GM18517 (cell line): ENCODE measurements around the gene LCNL1.
"Not testable (repeated sequence)": the region's sequence is repeated elsewhere in the genome, so short reads cannot be mapped to it uniquely, and the experiment has no call there.

ENCODE experiments used
- ATAC-seq: cut with Tn5 transposase; IDR thresholded peaks from one replicate; pipeline ENCODE4 v1.9.1; 2021; ENCODE audit warnings: mild to moderate bottlenecking, moderate library complexity; ENCODE audit not compliant: unreplicated experiment

The LCNL1 gene

DNA sequence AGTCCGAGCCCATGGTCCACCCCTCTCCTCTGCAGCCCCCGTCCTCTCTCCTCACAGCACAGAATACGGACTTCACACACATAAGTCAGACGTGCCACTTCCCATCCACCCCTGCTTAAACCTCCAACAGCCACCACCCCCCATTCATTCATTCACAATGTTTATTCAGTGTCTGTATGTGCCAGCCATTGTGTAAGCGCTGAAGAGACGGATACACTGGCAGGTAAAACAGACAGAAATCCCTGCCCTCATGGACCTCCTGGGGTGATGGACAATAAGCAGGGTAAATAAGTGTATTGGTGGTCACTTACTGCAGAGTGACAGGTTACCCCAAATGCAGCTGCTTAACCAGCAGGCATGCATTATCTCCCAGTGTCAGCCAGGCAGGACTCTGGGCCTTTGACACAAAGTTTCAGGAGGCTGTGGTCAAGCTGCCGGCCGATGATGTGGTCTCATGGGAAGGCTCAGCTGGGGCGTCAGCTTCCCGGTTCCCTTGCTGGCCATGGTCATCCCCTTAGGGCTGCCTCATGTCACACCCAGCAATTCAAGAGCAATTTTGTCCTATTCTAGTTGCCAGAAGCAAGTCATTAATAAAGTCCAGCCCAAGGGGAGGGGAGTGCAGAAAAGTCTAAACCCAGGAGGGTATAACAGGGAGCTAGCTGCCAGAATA lies 7.6 kb downstream of the LCNL1 start:
- ATAC-seq: no peak

DNA sequence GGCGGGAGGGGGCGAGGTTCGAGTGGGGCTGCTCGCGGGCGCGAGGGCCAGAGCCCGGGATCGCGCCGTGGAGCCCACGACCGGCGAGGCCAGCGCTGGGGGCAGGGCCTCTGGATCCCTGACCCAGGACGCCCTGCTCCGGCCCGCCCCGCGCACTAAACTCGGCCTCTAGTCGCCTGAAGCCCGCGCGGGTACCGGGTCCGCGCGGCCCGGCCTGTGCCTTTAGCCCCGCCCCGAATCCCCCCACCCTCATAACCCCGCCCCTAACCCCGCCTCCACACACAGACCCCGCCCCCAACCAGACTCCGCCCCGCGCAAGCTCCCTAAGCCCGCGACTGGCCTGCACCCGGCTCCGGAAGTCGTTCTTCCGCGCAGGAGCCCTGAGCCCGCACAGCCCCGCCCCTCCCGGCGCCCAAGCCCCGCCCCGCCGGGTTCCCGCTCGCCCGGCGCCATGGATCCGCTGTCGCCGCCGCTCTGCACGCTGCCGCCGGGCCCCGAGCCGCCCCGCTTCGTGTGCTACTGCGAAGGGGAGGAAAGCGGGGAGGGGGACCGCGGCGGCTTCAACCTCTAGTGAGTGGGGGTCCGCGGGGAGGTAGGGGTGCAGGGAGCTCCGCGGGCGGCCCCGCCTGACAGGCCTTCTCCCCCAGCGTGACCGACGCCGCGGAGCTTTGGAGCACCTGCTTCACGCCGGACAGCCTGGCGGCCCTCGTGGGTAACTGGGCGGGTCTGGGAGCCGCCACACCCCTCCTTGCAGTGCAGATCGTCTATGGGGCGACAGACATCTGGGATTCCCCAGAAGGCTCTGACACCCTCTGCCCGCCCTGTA lies 9.4 kb downstream of the LCNL1 start, which contains the start of gene PAXX:
Gene PAXX (plus strand): TSS at position 430 of the 826 bp plus-strand sequence. CDS start 22 bp downstream, at position 452.
- peak; percentile 71 for ATAC-seq

DNA sequence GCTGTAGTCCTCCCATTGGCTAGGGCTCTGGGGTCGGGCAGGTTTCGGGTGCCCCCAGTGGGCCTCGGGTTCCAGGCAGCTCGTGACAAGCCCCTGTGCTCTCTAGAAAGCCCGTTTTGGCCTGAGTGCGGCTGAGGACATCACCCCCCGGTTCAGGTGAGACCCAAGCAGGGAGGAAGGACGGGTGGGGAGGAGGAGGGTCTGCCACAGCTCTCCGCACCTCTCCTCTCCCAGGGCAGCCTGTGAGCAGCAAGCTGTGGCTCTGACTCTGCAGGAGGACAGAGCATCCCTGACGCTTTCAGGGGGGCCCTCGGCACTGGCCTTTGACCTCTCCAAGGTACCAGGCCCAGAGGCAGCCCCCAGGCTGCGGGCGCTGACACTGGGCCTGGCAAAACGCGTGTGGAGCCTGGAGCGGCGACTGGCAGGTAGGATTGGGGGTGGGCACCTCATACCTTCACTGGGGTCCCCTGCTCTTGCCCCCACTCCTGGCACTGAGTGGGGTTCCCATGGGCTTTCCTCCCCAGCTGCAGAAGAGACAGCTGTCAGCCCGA lies 10.1 kb downstream of the LCNL1 start:
- no peak for ATAC-seq

DNA sequence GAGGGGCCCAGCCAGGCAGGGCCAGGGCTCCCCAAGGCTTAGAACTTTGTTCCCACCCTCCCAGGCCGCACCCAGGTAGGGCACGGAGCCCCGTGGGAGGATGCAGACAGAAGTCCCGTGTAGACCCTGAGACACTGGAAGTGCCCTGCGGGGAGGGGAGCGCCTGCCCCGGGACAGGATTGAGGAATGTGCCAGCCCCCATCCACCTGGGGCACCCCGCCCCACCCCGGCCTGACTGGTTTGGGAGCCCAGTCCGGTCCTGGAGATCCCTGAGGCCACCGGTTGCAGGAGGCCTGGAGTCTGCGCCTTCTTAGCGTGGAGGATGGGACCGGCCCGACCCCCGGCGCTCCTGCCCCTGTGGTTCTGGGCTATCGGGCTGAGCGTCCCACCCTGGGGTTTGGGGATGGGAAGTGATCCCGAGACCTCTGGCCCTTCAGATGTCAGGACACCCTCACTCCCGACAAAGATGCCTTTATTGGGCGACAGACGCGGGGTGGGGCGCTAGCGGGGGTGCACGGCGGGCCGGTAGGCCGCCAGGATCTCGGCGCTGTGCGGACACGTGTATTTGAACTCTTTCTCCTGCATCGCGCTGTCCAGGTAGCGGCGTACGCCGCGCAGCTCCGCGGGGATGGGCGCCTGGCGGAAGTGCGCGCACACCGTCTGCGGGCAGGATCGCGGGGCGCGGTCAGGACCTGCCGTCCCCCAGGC lies 11.5 kb downstream of the LCNL1 start:
- no peak for ATAC-seq

DNA sequence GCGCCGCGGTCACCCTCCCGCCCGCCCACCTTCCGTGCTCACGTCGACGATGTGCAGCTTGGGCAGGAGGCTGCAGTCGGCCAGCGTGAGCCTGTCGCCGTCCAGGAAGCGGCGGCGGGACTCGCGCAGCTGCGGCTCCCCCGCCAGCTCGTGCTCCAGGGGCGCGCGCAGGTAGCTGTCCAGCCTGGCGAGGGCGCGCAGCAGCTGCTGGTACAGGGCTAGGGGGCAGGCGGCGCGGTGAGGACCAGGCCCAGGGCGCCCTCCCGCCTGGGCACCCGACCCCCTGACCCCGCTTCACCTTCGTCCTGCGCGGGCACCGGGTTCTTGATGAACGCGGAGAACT lies 12.1 kb downstream of the LCNL1 start:
- ATAC-seq: no peak

DNA sequence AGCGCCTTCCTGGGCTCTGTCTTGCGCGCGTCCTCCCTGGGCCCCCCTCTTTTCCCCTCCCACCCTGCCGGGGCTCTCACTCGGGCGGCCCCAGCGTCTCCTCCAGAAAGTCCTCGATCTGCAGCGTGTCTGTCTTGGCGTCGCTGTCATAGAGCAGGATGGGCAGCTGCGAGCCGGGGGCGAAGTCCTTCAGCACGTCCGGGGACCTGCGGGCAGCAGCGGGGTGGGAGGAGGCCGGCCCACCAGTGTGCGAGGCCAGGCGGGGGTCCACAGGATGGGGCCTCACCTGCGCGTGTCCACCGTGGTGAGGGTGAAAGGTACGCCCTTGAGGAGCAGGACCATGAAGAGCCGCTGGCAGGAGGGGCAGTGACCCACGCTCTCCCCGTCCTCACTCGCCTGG lies 12.6 kb downstream of the LCNL1 start:
- no peak for ATAC-seq

DNA sequence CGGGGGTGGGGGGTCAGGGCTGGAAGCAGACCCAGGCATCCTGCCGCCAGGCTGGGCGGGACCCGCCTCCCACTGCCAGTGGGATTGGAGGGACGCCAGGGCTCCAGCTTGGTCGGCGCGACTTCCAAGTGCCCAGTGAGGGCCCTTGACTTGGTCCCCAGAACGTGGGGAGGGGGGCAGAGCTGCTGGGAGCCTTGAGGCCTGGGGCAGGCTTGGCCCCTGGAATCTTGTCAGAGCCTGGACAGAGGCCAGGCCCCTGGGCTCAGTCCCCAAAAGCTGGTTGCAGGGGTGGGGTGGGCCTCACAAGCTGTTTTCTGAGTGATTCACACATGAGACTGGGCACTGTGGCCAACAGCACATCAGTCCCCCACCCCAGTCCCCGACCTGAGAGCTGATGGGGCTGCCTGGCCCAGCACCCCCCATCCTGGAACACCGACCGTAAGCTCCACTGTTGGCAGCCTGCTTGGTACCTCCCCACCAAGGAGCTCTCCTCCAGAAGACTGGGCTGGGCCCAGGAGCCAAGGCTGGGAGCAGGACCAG lies 13.0 kb downstream of the LCNL1 start:
- ATAC-seq: no peak

DNA sequence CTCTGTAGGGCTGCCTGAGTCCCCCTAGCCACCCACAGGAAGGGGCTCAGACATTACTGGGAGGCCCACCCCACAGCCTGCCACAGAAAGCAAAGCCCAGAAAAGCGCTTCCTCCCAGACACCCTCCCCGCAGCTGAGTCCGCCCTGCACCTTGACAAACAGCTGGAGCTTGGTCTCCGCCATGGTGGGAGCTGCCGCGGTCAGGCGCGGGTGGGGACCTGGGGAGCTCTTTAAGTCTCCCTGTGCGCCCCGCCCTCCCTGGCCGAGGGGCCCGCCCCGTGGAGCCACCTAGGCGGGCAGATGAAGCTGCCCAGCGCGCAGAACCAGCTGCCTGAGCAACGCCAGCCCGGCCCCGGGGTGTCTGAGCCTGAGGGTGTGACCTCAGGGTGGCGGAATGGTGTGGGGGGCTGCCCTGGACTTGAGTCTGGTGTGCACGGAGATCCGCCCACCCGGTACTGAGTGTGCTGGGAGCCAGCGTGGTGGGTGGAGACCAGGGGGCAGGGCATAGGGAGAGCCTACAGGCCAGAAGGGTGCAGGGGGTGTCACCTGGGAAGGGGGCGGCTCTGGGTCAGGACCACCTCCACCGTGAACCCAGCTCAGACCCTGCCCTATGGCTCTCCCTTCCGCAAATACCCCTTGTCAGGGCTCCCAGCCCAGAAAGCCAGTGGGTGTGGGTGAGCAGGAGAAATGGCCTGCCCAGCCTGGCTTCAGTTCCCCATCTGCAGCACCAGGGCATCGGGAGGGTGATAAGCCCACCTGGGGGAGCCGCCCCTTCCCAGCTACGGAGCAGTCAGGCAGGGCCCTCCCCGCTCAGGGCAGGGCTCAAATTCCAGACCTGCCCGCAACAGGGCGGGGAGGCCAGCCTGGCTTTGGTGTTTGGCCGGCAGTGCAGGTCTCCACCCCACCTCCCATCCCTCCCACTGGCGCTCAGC lies 13.8 kb downstream of the LCNL1 start, which contains the start of gene CLIC3:
Gene CLIC3 (minus strand): TSS at position 208 of the 932 bp plus-strand sequence. CDS start 25 bp downstream, at position 183.
- no peak for ATAC-seq

DNA sequence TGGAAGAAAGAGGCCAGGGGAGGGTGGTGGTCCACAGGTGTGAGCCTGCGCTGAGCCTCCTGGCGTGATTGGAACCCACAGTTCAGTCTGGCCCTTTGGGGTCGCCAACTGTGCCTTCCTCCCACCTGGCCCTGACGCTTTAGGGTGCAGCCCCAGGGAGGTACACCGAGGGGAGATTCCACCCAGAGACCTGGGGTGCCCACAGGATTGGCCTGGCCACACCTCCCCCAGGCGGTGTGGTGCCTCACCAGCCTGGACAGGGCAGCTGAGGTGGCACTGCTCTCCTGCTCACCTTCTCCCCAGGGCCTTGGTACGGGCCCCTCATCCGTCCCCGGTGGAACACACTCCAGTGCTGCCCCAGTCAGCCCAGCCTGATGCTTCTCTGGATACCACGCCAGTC lies 14.6 kb downstream of the LCNL1 start:
- no peak for ATAC-seq

DNA sequence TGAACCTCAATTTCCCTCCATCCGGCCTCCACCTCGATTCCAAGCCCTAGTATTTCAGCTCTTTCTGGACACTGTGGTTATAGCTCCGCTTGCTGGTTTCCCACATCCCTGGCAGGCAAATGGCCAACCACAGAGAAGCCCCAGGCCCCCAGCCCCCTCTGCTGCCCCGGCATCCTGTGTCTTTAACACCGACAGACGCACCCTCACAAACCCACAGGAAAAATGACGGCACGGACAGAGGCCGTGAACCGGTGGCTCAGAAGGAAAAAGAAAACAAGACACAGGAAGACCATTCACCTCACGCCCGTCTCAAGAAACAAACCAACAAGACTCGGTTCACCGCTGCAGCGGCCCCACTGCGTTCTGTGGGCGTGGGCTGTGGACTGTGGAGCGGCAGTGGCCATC lies 15.0 kb downstream of the LCNL1 start:
- ATAC-seq: no peak

DNA sequence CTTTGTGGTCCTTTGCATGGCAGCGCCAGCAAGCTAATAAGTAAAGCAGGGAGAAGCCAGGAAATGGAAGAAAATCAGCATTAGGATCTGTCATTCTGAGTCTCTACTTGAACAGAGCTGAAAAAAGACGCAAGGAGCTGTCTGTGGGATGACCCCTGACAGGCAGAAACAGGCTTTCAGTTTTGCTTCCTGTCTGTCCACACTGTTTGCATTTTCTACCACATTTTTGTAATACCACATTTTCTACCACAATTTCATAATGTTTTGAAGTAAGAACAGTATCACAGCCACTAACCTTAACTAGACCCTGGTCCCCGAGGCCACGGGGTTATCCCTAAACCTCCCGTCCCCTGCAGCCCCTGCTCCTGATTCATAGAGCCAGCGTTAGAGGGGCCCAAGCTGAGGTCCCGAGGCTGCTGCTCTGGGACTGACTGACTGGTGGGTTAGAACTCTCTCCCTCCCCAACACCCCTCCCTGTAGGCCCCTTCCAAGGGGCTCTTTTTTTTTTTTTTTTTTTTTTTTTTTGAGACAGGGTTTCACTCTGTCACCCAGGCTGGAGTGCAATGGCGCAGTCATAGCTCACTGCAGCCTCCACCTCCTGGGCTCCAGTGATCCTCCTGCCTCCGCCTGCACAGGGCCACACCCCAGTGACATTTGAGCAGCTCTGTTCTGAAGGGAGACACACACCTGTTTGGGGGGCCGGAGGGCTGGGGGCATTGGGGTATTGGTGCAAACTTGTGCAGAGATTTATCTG lies 17.6 kb downstream of the LCNL1 start:
- ATAC-seq: peak; percentile 89

DNA sequence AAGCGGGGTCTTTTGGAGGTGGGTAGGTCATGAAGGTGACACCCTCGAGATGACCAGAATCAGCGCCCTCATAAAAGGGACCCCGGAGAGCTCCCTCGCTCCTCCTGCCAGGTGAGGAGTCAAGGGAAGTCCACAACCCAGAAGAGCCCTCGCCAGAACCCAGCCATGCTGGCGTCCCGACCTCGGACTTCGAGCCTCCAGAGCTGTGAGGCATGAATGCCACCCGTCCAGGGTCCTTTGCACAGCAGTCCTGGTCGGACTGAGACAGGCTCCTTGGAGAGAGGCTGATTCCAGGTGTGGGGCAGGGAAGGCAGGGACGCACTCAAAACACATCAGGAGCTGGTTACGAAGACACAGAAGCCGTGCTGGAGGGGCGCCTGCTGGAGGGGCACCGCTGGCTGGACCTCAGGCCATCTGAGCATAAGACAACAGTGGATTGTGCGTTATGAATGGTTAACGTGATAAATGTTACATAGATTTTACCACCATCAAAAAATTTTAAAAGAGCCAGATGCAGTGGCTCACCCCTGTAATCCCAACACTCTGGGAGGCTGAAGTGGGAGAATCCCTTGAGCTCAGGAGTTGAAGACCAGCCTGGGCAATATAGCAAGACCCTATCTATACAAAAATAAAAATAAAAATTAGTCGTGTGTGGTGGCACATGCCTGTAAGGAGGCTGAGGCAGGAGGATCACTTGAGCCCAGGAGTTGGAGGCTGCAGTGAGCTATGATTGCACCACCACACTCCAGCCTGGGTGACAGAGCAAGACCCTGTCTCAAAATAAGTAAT lies 19.3 kb downstream of the LCNL1 start:
- ATAC-seq: no peak

DNA sequence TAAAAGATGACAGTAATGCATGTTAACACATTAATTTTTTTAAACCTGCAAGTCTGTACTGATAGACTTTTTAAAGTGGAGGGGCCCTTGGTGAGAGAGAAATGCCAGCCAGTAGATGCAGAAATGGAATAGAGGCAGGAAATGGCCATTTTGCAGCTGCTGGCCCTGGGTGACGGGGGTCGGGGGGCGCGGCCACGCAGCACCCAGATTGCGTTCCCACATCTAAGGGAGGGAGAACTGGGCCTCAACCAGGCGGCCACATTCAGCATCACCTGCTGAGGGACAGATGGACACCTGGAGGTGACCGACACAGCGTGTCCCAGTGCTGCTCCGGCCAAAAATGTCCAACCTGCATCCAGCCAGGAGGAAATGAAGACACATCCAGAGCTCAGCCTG lies 19.9 kb downstream of the LCNL1 start:
- no peak for ATAC-seq

DNA sequence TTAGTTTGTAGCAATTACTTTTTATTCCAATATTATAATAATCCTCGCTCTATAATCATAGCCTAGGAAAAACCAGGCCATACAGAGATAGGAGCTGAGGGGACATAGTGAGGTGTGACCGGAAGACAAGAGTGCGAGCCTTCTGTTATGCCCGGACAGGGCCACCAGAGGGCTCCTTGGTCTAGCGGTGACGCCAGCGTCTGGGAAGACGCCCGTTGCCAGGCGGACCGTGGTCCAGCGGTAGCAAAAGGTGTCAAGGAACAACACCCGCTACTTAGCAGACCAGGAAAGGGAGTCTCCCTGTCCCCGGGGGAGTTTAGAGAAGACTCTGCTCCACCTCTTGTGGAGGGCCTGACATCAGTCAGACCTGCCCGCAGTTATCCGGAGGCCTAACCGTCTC lies 21.5 kb downstream of the LCNL1 start:
- ATAC-seq: not testable (repeated sequence)

DNA sequence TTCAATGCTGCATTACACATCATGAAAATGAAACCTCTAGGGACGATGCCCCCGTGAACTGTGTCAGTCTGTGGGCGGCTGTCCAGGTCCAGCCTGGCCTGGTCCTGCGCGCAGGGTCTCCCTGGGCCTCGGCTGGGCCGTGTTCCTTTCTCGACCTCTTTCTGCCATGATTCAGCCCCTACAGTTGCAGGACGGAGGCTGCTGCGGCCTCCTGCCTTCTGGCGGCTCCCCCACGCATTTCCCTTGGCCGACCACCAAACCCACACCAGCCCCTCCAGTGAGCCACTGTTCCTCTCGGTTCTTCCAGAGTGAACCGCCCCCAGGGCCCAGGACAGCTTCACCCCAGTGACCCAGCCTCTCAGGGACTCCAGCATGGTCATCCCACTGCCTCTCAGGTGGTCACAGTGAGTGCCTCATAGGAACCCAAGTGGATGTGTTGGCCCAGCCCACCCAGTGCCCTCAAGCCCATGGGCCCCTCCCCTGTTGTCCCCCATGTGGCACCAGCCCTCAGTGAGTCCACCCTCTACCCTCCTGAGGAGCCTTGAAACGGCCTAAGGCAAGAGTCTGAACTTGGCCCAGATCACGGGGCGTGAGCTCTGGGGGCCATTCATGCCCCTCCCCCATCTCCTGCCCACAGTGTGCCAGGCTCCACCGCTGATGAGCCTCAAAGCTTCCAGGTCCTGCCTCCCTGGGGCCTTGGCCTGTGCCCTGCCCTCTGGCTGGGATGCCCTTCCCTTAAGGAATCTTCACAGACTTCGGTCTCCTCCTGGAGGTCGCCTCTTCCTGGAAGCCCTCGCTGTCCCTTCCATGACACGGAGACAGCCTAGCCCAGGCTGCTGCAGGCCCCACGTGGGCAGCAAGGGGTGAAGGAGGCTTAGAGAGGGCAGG lies 23.6 kb downstream of the LCNL1 start:
- no peak for ATAC-seq

DNA sequence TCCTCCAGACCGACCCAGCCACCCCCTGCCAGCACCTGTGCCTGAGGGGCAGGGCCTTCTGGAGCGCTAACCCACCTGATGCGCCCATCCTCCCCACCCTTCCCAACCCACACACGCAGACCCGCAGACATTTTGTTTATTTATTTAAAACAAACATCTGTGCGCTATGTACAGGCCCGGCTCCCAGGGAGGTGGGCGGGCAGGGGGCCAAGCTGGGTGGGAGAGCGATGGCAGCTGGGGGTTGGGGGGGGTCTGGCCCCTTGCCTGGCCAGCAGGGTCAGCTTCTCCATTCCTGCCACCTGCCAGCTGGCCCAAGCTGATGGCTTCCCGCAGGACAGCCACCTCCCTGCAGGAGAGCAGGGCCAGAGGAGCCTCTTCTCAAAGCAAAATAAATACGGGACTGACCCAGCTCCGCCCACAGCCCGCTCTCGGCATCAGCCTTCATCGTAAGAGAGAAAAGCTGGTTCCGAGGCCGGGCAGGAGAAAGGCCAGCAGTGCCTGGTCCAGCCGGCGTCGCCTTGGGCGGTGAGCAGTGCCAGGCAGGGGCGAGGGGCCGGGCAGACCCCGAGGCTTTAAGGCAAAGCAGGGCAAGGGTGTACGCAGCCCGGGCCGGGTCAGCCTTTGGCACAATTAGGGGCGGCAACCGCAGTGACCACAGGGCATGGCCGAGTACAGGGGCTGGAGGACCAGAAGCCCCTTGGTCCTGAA lies 24.5 kb downstream of the LCNL1 start:
- ATAC-seq: no peak

DNA sequence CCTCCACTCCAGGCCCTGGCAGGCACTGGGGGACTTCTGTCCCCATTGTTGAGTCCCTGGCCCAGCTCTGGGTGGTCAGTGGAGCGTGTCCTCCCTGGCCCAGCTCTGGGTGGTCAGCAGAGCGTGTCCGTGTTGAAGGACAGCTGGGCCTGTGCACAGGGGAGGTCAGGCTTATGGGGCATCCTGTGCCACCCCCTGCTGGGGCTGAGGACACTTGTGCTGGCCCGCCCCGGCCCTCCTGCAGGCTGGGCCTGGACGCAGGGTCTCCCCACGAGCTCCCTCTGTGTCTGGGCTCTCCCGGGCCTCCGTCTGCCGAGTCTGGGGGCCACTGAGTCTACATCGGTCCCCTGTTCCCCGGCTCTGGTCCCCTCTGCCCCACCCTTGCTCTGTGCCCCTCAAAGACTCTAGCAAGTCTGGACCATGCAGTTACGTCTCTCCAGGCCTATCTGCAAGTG lies 25.1 kb downstream of the LCNL1 start:
- no peak for ATAC-seq
